K562 (cell line): ENCODE measurements around the gene AIFM1. TPM values are rescaled to one million over a fixed set of nuclear protein-coding genes. Genes with fewer than 3 reads are reported as not detected.

ENCODE experiments used
- ATAC-seq: fragments of 200-7000 bp; cut with Tn5 transposase; 3 replicates; pipeline ENCODE4 v1.9.1; 2020; ENCODE audit warnings: moderate library complexity
- BruUV-seq: library from RNA; stranded (reverse); fragments of 400-500 nt; replicated peaks from 2 replicates; lab custom pipeline; 2021; lab: Mats Ljungman, UMichigan
- CTCF ChIA-PET: fragments of 300-600 bp; formaldehyde crosslinking; extraction: SDS; loops from one replicate; lab custom pipeline; 2021; ENCODE audit warnings: low intra/inter-chr PET ratio; lab: Yijun Ruan, JAX
- POLR2A ChIA-PET: fragments of 300-600, 350-650 bp; sonication (Branson Sonifier 250); formaldehyde crosslinking; extraction: SDS; loops from one replicate; lab custom pipeline; 2021; ENCODE audit warnings: antibody characterized with exemption, inconsistent platforms; lab: Yijun Ruan, JAX
- DNase-seq, 4 experiments: peaks; one replicate each; pipeline versions ENCODE4 v3.0.0 to v3.0.0-alpha.2; 2011 to 2018; ENCODE audit warnings: low spot score in 3 of 4, mixed read lengths in 3 of 4; ENCODE audit errors: extremely low read depth in 1 of 4
- FAIRE-seq: peaks from 2 replicates; lab custom pipeline; 2011; peaks lifted over from hg19 to GRCh38; lab: Jason Lieb, UNC
- H2AFZ ChIP-seq: 2 replicates; pipeline ENCODE4 v1.6.0; 2011; ENCODE audit warnings: low read depth, low read length, control low read depth, inconsistent platforms
- H3K27ac ChIP-seq: fragments of 200-600 bp; 3 replicates; pipeline ENCODE4 v1.8.0; 2011; ENCODE audit warnings: low read depth, mild to moderate bottlenecking, control low read depth, inconsistent platforms, low read length, moderate library complexity, mixed read lengths; ENCODE audit errors: extremely low read depth
- H3K27me3 ChIP-seq, 2 experiments: fragments of 300-600 bp in 1 of 2; 2 replicates in 1 of 2; 3 replicates in 1 of 2; pipeline versions ENCODE4 v1.6.0 to v1.8.0; 2011; ENCODE audit warnings: inconsistent platforms in 2 of 2, low read length in 2 of 2, mild to moderate bottlenecking in 1 of 2, mixed read lengths in 1 of 2, moderate library complexity in 1 of 2; ENCODE audit not compliant: control insufficient read depth in 2 of 2, insufficient read depth in 2 of 2
- H3K36me3 ChIP-seq: fragments of 300-600 bp; 3 replicates; pipeline ENCODE4 v1.8.0; 2011; ENCODE audit warnings: mild to moderate bottlenecking, low read length, inconsistent platforms; ENCODE audit not compliant: control insufficient read depth, insufficient read depth
- H3K4me1 ChIP-seq, 2 experiments: fragments of 200-600 bp in 1 of 2; replicated peaks in 1 of 2; 2 replicates in 1 of 2; 3 replicates in 1 of 2; pipeline versions ENCODE4 v1.5.1 to v1.8.0; 2011; ENCODE audit warnings: inconsistent platforms in 2 of 2, low read length in 2 of 2, mild to moderate bottlenecking in 1 of 2, mixed read lengths in 1 of 2, moderate library complexity in 1 of 2; ENCODE audit not compliant: control insufficient read depth in 2 of 2, insufficient read depth in 2 of 2
- H3K4me2 ChIP-seq: 2 replicates; pipeline ENCODE4 v1.6.1; 2011; ENCODE audit warnings: low read length, control low read depth, inconsistent platforms, mixed read lengths; ENCODE audit not compliant: insufficient read depth
- H3K4me3 ChIP-seq: fragments of 200-600 bp; sonication (generic), shearing (Covaris generic); 2 replicates; pipeline ENCODE4 v1.5.1; 2016; ENCODE audit warnings: control low read depth, inconsistent platforms
- H3K79me2 ChIP-seq: fragments of 200-600 bp; 3 replicates; pipeline ENCODE4 v1.8.0; 2011; ENCODE audit warnings: low read length, inconsistent platforms; ENCODE audit not compliant: control insufficient read depth, insufficient read depth
- H3K9ac ChIP-seq, 2 experiments: 2 replicates each; pipeline versions ENCODE4 v1.6.0 to v1.6.1; 2011; ENCODE audit warnings: low read depth in 2 of 2, low read length in 2 of 2, control low read depth in 1 of 2, inconsistent platforms in 1 of 2, mild to moderate bottlenecking in 1 of 2, mixed read lengths in 1 of 2; ENCODE audit not compliant: insufficient read depth in 1 of 2
- H3K9me1 ChIP-seq: one replicate; pipeline ENCODE4 v1.6.0; 2011; ENCODE audit warnings: inconsistent platforms, mild to moderate bottlenecking, low read length, moderate library complexity; ENCODE audit not compliant: control insufficient read depth, insufficient read depth
- H3K9me3 ChIP-seq: replicated peaks from 2 replicates; pipeline ENCODE4 v1.5.1; 2011; ENCODE audit warnings: low read depth, low read length, inconsistent platforms; ENCODE audit not compliant: control insufficient read depth, insufficient read depth
- H4K20me1 ChIP-seq: replicated peaks from 2 replicates; pipeline ENCODE4 v1.6.1; 2011; ENCODE audit warnings: low read length, inconsistent platforms, mixed read lengths; ENCODE audit not compliant: control insufficient read depth, insufficient read depth
- CBFA2T3 ChIP-seq: fragments of 450-650 bp; IDR thresholded peaks from 2 replicates; pipeline ENCODE4 v1.6.1; 2017
- CXXC5 ChIP-seq: fragments of 250-450 bp; sonication (Bioruptor Pico); IDR thresholded peaks from 2 replicates; pipeline ENCODE4 v1.8.0; 2022; ENCODE audit warnings: inconsistent platforms, mild to moderate bottlenecking, moderate library complexity
- DDX20 ChIP-seq: fragments of 450-650 bp; IDR thresholded peaks from 2 replicates; pipeline ENCODE4 v1.6.1; 2016; ENCODE audit warnings: missing genetic modification characterization, low read depth, mild to moderate bottlenecking, missing compliant biosample characterization, moderate library complexity
- GATA2 ChIP-seq: sonication (generic); formaldehyde crosslinking; IDR thresholded peaks from 2 replicates; pipeline ENCODE4 v1.4.0; 2020; ENCODE audit warnings: mild to moderate bottlenecking, missing genetic modification reagents
- HMGN3 ChIP-seq: IDR thresholded peaks from 2 replicates; pipeline ENCODE4 v1.6.1; 2011; ENCODE audit warnings: borderline replicate concordance, low read depth, mild to moderate bottlenecking, mixed read lengths, low read length; ENCODE audit not compliant: insufficient read length; ENCODE audit errors: extremely low read depth
- RBFOX2 ChIP-seq: fragments of 200-400 bp; formaldehyde crosslinking; IDR thresholded peaks from 2 replicates; pipeline ENCODE4 v1.6.1; 2017; ENCODE audit warnings: low read depth, mild to moderate bottlenecking, low read length, moderate library complexity
- ZNF274 ChIP-seq: IDR thresholded peaks from 2 replicates; pipeline ENCODE4 v1.6.1; 2011; ENCODE audit warnings: low read depth, mild to moderate bottlenecking, low read length, moderate library complexity, borderline replicate concordance
- ZNF583 ChIP-seq: fragments of 250-450 bp; sonication (Bioruptor Pico); IDR thresholded peaks from 2 replicates; pipeline ENCODE4 v1.4.0; 2020
- WGBS: fragments of 100-300 bp; shearing (Covaris generic); methylation state at CpG from one replicate; pipeline ENCODE4 v1.1.6; 2016; ENCODE audit warnings: low coverage, mixed read lengths; ENCODE audit not compliant: insufficient coverage; ENCODE audit errors: missing lambda C conversion rate; 5-methylcytosine and 5-hydroxymethylcytosine counted together
- in situ Hi-C: fragments of 300-500 bp; cut with MboI; formaldehyde crosslinking; loops from 4 replicates; pipeline ENCODE4 v1.15.0; 2018; ENCODE audit warnings: inconsistent platforms, mixed read lengths
- intact Hi-C: fragments of 100-400 bp; cut with micrococcal nuclease; formaldehyde crosslinking; loops from 2 replicates; pipeline ENCODE4 v1.14.2; 2022
- polyA plus RNA-seq, 8 experiments: library from polyadenylated mRNA; depleted of rRNA in 4 of 8; stranded (reverse) in 5 of 8; unstranded in 3 of 8; fragments of >200 nt; fragmentation: Nextera tagmentation in 2 of 8; fragmentation: Illumina TruSeq in 1 of 8; extraction: Ambion mirVana in 2 of 8; extraction: Trizol in 1 of 8; gene quantifications; 2 replicates each; pipeline versions ENCODE4 v1.2.1 to v1.2.3, GENCODE V29; 2011 to 2014; ENCODE audit warnings: inconsistent platforms in 1 of 8, missing spikeins in 1 of 8
- total RNA-seq, 7 experiments: library from RNA; depleted of rRNA in 6 of 7; stranded (reverse); fragments of >200 nt in 6 of 7; fragmentation: Illumina TruSeq in 2 of 7; extraction: Trizol in 2 of 7; gene quantifications; 2 replicates each; pipeline versions ENCODE4 v1.2.1 to v1.2.3, GENCODE V29; 2011 to 2021; ENCODE audit warnings: low replicate concordance in 1 of 7
- TF ChIP-seq, protein P1 (sequence below): fragments of 450-650 bp; IDR thresholded peaks from 2 replicates; pipeline ENCODE4 v1.6.1; 2018; ENCODE audit not compliant: partially characterized antibody
- TF ChIP-seq, protein P2 (sequence below): IDR thresholded peaks from 2 replicates; pipeline ENCODE4 v1.6.1; 2011; ENCODE audit warnings: borderline replicate concordance, low read depth, mild to moderate bottlenecking, moderate library complexity, low read length; ENCODE audit not compliant: insufficient read depth, poor library complexity, severe bottlenecking
- TF ChIP-seq, protein P3 (sequence below): fragments of 200-800 bp; sonication (Bioruptor generic); IDR thresholded peaks from 2 replicates; pipeline ENCODE4 v1.6.1; 2017; ENCODE audit warnings: missing genetic modification characterization, missing compliant biosample characterization

Gene AIFM1
- total and polyA plus RNA-seq, 9 of the 15 experiments (the other 6 are each of a cell fraction or from before 2014, with no cell fraction given): 51.0 to 117 (median 91.2) TPM

DNA sequence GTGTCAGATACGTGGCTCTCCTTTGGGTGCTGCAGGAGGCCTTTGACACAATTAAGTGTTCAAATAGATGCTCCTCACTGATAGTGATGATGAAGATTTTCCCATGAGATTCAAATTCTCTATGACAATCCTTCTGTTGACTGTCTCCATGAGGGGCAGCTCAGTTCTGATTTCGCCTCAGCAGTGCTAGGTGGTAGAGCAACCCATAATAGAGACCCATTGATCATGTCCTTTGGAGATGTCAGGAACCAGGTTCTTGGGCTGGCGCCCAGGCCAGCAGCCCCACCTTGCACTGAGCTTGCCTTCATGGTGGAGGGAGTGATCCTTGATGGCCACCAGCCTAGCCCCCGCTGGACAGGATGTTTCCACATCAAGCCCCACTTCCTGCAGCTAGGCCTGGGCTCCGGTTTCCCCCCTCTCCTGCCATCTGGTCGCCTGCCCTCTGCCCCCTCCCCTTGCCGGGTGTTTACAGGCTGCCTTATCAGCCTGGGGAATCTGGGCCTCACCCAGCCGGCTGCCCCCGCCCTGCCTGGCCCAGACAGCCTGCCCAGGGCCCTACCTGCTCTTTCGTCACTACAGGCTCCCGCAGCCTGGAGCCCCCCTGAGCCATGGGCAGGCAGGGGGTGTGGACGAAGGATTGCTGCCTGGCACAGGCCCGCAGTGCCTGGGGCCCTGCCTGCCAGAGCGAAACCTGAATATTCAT is 68.0 kb downstream of the AIFM1 start:
- H3K9ac ChIP-seq: peak overlapping the region in 1 of 2 experiments; percentile 80; a peak in 2 of 4 replicates
- POLR2A ChIA-PET: interaction anchor here (0.7 to 3.4 kb wide), 5 partner anchors 9 to 242 kb away, joined by 3 to 11 read pairs (median 3); partner anchors contain the start of genes ELF4 and SLC25A14
- TF ChIP-seq, protein P1, sequence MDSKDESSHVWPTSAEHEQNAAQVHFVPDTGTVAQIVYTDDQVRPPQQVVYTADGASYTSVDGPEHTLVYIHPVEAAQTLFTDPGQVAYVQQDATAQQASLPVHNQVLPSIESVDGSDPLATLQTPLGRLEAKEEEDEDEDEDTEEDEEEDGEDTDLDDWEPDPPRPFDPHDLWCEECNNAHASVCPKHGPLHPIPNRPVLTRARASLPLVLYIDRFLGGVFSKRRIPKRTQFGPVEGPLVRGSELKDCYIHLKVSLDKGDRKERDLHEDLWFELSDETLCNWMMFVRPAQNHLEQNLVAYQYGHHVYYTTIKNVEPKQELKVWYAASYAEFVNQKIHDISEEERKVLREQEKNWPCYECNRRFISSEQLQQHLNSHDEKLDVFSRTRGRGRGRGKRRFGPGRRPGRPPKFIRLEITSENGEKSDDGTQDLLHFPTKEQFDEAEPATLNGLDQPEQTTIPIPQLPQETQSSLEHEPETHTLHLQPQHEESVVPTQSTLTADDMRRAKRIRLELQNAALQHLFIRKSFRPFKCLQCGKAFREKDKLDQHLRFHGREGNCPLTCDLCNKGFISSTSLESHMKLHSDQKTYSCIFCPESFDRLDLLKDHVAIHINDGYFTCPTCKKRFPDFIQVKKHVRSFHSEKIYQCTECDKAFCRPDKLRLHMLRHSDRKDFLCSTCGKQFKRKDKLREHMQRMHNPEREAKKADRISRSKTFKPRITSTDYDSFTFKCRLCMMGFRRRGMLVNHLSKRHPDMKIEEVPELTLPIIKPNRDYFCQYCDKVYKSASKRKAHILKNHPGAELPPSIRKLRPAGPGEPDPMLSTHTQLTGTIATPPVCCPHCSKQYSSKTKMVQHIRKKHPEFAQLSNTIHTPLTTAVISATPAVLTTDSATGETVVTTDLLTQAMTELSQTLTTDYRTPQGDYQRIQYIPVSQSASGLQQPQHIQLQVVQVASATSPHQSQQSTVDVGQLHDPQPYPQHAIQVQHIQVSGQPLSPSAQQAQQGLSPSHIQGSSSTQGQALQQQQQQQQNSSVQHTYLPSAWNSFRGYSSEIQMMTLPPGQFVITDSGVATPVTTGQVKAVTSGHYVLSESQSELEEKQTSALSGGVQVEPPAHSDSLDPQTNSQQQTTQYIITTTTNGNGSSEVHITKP: no peak
- no peak for TF ChIP-seq DDX20 (tag)
- TF ChIP-seq ZNF583: no peak
- peak; percentile 69 for TF ChIP-seq GATA2 (CRISPR knock-in tag)
- peak; percentile 22 for TF ChIP-seq HMGN3
- no peak for TF ChIP-seq CXXC5 (CRISPR knock-in tag)
- TF ChIP-seq RBFOX2: peak; percentile 44; the same call in 1 of the 2 replicates
- peak; percentile 24; the same call in 1 of the 2 replicates for TF ChIP-seq CBFA2T3
- TF ChIP-seq ZNF274: no peak
- TF ChIP-seq, protein P2, sequence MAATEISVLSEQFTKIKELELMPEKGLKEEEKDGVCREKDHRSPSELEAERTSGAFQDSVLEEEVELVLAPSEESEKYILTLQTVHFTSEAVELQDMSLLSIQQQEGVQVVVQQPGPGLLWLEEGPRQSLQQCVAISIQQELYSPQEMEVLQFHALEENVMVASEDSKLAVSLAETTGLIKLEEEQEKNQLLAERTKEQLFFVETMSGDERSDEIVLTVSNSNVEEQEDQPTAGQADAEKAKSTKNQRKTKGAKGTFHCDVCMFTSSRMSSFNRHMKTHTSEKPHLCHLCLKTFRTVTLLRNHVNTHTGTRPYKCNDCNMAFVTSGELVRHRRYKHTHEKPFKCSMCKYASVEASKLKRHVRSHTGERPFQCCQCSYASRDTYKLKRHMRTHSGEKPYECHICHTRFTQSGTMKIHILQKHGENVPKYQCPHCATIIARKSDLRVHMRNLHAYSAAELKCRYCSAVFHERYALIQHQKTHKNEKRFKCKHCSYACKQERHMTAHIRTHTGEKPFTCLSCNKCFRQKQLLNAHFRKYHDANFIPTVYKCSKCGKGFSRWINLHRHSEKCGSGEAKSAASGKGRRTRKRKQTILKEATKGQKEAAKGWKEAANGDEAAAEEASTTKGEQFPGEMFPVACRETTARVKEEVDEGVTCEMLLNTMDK: no peak
- TF ChIP-seq, protein P3, sequence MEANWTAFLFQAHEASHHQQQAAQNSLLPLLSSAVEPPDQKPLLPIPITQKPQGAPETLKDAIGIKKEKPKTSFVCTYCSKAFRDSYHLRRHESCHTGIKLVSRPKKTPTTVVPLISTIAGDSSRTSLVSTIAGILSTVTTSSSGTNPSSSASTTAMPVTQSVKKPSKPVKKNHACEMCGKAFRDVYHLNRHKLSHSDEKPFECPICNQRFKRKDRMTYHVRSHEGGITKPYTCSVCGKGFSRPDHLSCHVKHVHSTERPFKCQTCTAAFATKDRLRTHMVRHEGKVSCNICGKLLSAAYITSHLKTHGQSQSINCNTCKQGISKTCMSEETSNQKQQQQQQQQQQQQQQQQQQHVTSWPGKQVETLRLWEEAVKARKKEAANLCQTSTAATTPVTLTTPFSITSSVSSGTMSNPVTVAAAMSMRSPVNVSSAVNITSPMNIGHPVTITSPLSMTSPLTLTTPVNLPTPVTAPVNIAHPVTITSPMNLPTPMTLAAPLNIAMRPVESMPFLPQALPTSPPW (CRISPR knock-in tag): peak; percentile 85

More for the DNA sequence above, 68.0 kb downstream of the AIFM1 start:
- Histone ChIP-seq H3K9me3 (no peaks in the 10 kb centered on the region), H3K9me1 (peaks cover 2% of the 10 kb centered on the region), H3K4me1 (peaks cover 42 to 47% of the 10 kb centered on the region in 2 experiments), H3K36me3 (peaks cover 21% of the 10 kb centered on the region; the same call in 2 of the 3 replicates), H4K20me1 (peaks cover 8% of the 10 kb centered on the region; the same call in 1 of the 2 replicates), H2AFZ (no peak overlapping the region), H3K4me2 (peak overlapping the region; percentile 32; the same call in 1 of the 2 replicates), H3K79me2 (peaks cover 88% of the 10 kb centered on the region), H3K4me3 (no peak overlapping the region), H3K27ac (peak overlapping the region; percentile 29; the same call in 1 of the 3 replicates), H3K27me3 (no peaks in the 10 kb centered on the region)
- FAIRE-seq: no peak
- intact Hi-C loops (no loop called here), in situ Hi-C loops (no loop called here)
- 52% methylated on average over 9 of the region's 14 CpGs for WGBS
- peak in 3 of 4 experiments; percentile 32 to 60 (median 56) for DNase-seq
- peak; percentile 63 for ATAC-seq
- CTCF ChIA-PET: no interaction called here
- no TSS peak for BruUV-seq
